HepG2 (cell line): ENCODE data around the gene ABCD1.

ENCODE experiments used
- CEBPB ChIP-seq: IDR thresholded peaks from 2 replicates; pipeline ENCODE4 v1.6.1; 2011; ENCODE audit warnings: low read depth, low read length, improper control_type of control experiment, borderline replicate concordance
- ELF1 ChIP-seq: sonication (generic); formaldehyde crosslinking; IDR thresholded peaks from 2 replicates; pipeline ENCODE4 v1.4.0; 2020; ENCODE audit warnings: missing genetic modification reagents
- NR2C2 ChIP-seq: sonication (generic); formaldehyde crosslinking; IDR thresholded peaks from 2 replicates; pipeline ENCODE4 v1.4.0; 2020; ENCODE audit warnings: missing genetic modification reagents, mild to moderate bottlenecking, moderate library complexity, borderline replicate concordance
- NR3C1 ChIP-seq: sonication (generic); formaldehyde crosslinking; IDR thresholded peaks from 2 replicates; pipeline ENCODE4 v1.4.0; 2020; ENCODE audit warnings: missing genetic modification reagents
- RAD21 ChIP-seq: fragments of 450-650 bp; formaldehyde crosslinking; IDR thresholded peaks from 2 replicates; pipeline ENCODE4 v1.5.0; 2020; ENCODE audit warnings: mild to moderate bottlenecking
- RFX5 ChIP-seq: IDR thresholded peaks from 2 replicates; pipeline ENCODE4 v1.6.1; 2011; ENCODE audit warnings: low read depth, low read length, improper control_type of control experiment
- SP2 ChIP-seq: sonication (generic); formaldehyde crosslinking; IDR thresholded peaks from 2 replicates; pipeline ENCODE4 v1.5.1; 2020; ENCODE audit warnings: mild to moderate bottlenecking, missing genetic modification reagents
- ZC3H4 ChIP-seq: sonication (generic); formaldehyde crosslinking; IDR thresholded peaks from 2 replicates; pipeline ENCODE4 v1.4.0; 2020; ENCODE audit warnings: missing genetic modification reagents, borderline replicate concordance
- TF ChIP-seq, protein P1 (sequence below): sonication (generic); formaldehyde crosslinking; IDR thresholded peaks from 2 replicates; pipeline ENCODE4 v1.5.0; 2020; ENCODE audit warnings: mild to moderate bottlenecking, missing genetic modification reagents, moderate library complexity
- TF ChIP-seq, protein P2 (sequence below): fragments of 450-650 bp; IDR thresholded peaks from 2 replicates; pipeline ENCODE4 v1.6.1; 2017; ENCODE audit warnings: mild to moderate bottlenecking
- TF ChIP-seq, protein P3 (sequence below): sonication (generic); formaldehyde crosslinking; IDR thresholded peaks from 2 replicates; pipeline ENCODE4 v1.4.0; 2020; ENCODE audit warnings: missing genetic modification reagents
- TF ChIP-seq, protein P4 (sequence below): sonication (generic); formaldehyde crosslinking; IDR thresholded peaks from 2 replicates; pipeline ENCODE4 v1.5.0; 2020; ENCODE audit warnings: missing genetic modification reagents
- TF ChIP-seq, protein P5 (sequence below): sonication (generic); formaldehyde crosslinking; IDR thresholded peaks from 2 replicates; pipeline ENCODE4 v1.8.0; 2022; ENCODE audit warnings: missing genetic modification reagents, mild to moderate bottlenecking, inconsistent platforms, borderline replicate concordance

DNA sequence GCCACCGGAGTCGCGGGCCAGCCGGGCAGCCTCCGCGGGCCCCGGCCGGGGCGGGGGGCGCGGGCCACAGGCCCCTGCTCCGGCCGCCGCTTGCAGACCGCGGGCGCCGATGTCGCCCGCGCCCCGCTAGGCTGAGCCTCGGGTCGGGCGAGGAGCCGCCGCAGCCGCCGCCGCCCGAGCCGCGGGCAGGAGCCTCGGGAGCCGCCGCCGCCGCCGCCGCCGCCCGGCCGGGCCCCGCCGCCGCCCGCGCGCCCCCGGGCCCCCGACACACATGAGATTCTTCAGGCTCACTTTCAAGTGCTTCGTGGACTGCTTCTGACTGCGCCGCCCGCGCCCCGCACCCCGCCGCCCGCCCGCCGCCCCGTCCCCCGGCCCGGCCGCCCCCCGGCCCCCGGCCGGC, 36.6 kb upstream of the ABCD1 start:
- TF ChIP-seq, protein P1, sequence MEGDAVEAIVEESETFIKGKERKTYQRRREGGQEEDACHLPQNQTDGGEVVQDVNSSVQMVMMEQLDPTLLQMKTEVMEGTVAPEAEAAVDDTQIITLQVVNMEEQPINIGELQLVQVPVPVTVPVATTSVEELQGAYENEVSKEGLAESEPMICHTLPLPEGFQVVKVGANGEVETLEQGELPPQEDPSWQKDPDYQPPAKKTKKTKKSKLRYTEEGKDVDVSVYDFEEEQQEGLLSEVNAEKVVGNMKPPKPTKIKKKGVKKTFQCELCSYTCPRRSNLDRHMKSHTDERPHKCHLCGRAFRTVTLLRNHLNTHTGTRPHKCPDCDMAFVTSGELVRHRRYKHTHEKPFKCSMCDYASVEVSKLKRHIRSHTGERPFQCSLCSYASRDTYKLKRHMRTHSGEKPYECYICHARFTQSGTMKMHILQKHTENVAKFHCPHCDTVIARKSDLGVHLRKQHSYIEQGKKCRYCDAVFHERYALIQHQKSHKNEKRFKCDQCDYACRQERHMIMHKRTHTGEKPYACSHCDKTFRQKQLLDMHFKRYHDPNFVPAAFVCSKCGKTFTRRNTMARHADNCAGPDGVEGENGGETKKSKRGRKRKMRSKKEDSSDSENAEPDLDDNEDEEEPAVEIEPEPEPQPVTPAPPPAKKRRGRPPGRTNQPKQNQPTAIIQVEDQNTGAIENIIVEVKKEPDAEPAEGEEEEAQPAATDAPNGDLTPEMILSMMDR (CRISPR knock-in tag) = no peak
- TF ChIP-seq ELF1 (no peak), NR2C2 (CRISPR knock-in tag) (no peak), ZC3H4 (CRISPR knock-in tag) (no peak), SP2 (CRISPR knock-in tag) (no peak), RFX5 (no peak), RAD21 (CRISPR knock-in tag) (no peak), NR3C1 (CRISPR knock-in tag) (no peak), CEBPB (no peak)
- TF ChIP-seq, protein P2, sequence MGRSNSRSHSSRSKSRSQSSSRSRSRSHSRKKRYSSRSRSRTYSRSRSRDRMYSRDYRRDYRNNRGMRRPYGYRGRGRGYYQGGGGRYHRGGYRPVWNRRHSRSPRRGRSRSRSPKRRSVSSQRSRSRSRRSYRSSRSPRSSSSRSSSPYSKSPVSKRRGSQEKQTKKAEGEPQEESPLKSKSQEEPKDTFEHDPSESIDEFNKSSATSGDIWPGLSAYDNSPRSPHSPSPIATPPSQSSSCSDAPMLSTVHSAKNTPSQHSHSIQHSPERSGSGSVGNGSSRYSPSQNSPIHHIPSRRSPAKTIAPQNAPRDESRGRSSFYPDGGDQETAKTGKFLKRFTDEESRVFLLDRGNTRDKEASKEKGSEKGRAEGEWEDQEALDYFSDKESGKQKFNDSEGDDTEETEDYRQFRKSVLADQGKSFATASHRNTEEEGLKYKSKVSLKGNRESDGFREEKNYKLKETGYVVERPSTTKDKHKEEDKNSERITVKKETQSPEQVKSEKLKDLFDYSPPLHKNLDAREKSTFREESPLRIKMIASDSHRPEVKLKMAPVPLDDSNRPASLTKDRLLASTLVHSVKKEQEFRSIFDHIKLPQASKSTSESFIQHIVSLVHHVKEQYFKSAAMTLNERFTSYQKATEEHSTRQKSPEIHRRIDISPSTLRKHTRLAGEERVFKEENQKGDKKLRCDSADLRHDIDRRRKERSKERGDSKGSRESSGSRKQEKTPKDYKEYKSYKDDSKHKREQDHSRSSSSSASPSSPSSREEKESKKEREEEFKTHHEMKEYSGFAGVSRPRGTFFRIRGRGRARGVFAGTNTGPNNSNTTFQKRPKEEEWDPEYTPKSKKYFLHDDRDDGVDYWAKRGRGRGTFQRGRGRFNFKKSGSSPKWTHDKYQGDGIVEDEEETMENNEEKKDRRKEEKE = no peak
- TF ChIP-seq, protein P3, sequence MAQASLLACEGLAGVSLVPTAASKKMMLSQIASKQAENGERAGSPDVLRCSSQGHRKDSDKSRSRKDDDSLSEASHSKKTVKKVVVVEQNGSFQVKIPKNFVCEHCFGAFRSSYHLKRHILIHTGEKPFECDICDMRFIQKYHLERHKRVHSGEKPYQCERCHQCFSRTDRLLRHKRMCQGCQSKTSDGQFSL (CRISPR knock-in tag) = no peak
- TF ChIP-seq, protein P4, sequence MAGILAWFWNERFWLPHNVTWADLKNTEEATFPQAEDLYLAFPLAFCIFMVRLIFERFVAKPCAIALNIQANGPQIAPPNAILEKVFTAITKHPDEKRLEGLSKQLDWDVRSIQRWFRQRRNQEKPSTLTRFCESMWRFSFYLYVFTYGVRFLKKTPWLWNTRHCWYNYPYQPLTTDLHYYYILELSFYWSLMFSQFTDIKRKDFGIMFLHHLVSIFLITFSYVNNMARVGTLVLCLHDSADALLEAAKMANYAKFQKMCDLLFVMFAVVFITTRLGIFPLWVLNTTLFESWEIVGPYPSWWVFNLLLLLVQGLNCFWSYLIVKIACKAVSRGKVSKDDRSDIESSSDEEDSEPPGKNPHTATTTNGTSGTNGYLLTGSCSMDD = no peak
- TF ChIP-seq, protein P5, sequence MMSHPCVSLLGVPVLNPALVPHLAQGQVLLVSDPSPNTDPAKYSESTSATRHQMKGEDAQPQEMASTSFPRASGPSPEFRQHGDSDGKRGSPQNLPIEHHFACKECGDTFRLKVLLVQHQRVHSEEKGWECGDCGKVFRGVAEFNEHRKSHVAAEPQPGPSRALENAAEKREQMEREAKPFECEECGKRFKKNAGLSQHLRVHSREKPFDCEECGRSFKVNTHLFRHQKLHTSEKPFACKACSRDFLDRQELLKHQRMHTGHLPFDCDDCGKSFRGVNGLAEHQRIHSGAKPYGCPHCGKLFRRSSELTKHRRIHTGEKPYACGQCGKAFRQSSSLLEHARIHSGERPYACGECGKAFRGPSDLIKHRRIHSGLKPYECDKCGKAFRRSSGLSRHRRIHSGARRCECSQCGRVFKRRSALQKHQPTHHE (CRISPR knock-in tag) = no peak
